ENCODE results near the gene LGALS7. TPM values are rescaled to one million over a fixed set of nuclear protein-coding genes. Genes with fewer than 3 reads are reported as not detected.
A peak's percentile ranks its signal among the peaks of the same experiment; 100 is the strongest.

Gene LGALS7
- total RNA-seq, 1 donor from 2014 or later, result not detected

- intact Hi-C loops (cut with micrococcal nuclease), result no loop called here
- H3K9me3 Mint-ChIP-seq, result no peaks in the 10 kb centered on the region
These were observed 29.7 kb downstream of the LGALS7 start for GRCh38 chr19:38743394-38744297.

GRCh38 chr19:38742906-38743305 lies 30.4 kb downstream of the LGALS7 start:
- H3K4me1 Mint-ChIP-seq, result peaks cover 11% of the 10 kb centered on the region
- H3K36me3 Mint-ChIP-seq (ENCODE audit: low read depth), result no peaks in the 10 kb centered on the region
- peaks cover 4% of the 10 kb centered on the region for H3K27me3 Mint-ChIP-seq
- no peak overlapping the region for H3K27ac Mint-ChIP-seq
- no peak for DNase-seq
- no peaks in the 10 kb centered on the region for H3K9me3 Mint-ChIP-seq
- intact Hi-C loops (cut with micrococcal nuclease), result no loop called here
- H3K4me3 Mint-ChIP-seq, result no peak overlapping the region

More at GRCh38 chr19:38743394-38744297, 29.7 kb downstream of the LGALS7 start:
- Mint-ChIP-seq H3K4me1 (peaks cover 8% of the 10 kb centered on the region), H3K4me3 (no peak overlapping the region), H3K27ac (no peak overlapping the region), H3K27me3 (peaks cover under 1% of the 10 kb centered on the region), H3K36me3 (ENCODE audit: low read depth) (no peaks in the 10 kb centered on the region)
- DNase-seq, result no peak

- H3K4me1 Mint-ChIP-seq, result peaks cover 14% of the 10 kb centered on the region
- no peak for DNase-seq
- no peak overlapping the region for H3K27ac Mint-ChIP-seq
- no peaks in the 10 kb centered on the region for H3K36me3 Mint-ChIP-seq (ENCODE audit: low read depth)
- intact Hi-C loops (cut with micrococcal nuclease), result no loop called here
- H3K4me3 Mint-ChIP-seq, result no peak overlapping the region
- peaks cover 7% of the 10 kb centered on the region for H3K27me3 Mint-ChIP-seq
- H3K9me3 Mint-ChIP-seq, result no peaks in the 10 kb centered on the region
These were observed 31.0 kb downstream of the LGALS7 start for GRCh38 chr19:38742296-38742695.

- no peaks in the 10 kb centered on the region for H3K9me3 Mint-ChIP-seq
- no peaks in the 10 kb centered on the region for H3K36me3 Mint-ChIP-seq (ENCODE audit: low read depth)
- peaks cover 15% of the 10 kb centered on the region for H3K4me1 Mint-ChIP-seq
- no peak overlapping the region for H3K4me3 Mint-ChIP-seq
- H3K27ac Mint-ChIP-seq, result no peak overlapping the region
- peaks cover 7% of the 10 kb centered on the region for H3K27me3 Mint-ChIP-seq
- DNase-seq, result no peak
- intact Hi-C loops (cut with micrococcal nuclease), result no loop called here
These were observed 31.6 kb downstream of the LGALS7 start for GRCh38 chr19:38741670-38742069.

- intact Hi-C loops (cut with micrococcal nuclease), result no loop called here
- no peak overlapping the region for H3K4me3 Mint-ChIP-seq
These were observed 32.4 kb downstream of the LGALS7 start for GRCh38 chr19:38740932-38741331.

GRCh38 chr19:38740257-38740592 lies 33.1 kb downstream of the LGALS7 start:
- Mint-ChIP-seq H3K4me3 (no peak overlapping the region), H3K36me3 (ENCODE audit: low read depth) (no peaks in the 10 kb centered on the region), H3K27me3 (peaks cover 9% of the 10 kb centered on the region), H3K9me3 (no peaks in the 10 kb centered on the region), H3K4me1 (peaks cover 19% of the 10 kb centered on the region), H3K27ac (no peak overlapping the region)
- intact Hi-C loops (cut with micrococcal nuclease), result no loop called here
- no peak for DNase-seq

More at GRCh38 chr19:38740932-38741331, 32.4 kb downstream of the LGALS7 start:
- Mint-ChIP-seq H3K27me3 (peaks cover 9% of the 10 kb centered on the region), H3K36me3 (ENCODE audit: low read depth) (no peaks in the 10 kb centered on the region), H3K9me3 (no peaks in the 10 kb centered on the region), H3K27ac (no peak overlapping the region), H3K4me1 (peaks cover 18% of the 10 kb centered on the region)
- no peak for DNase-seq

GRCh38 chr19:38739440-38740256 lies 33.7 kb downstream of the LGALS7 start:
- Mint-ChIP-seq H3K4me3 (no peak overlapping the region), H3K4me1 (peaks cover 23% of the 10 kb centered on the region), H3K36me3 (ENCODE audit: low read depth) (no peaks in the 10 kb centered on the region), H3K9me3 (no peaks in the 10 kb centered on the region), H3K27ac (no peak overlapping the region), H3K27me3 (peaks cover 9% of the 10 kb centered on the region)
- intact Hi-C loops (cut with micrococcal nuclease), result no loop called here
- DNase-seq, result no peak

- DNase-seq, result no peak
- intact Hi-C loops (cut with micrococcal nuclease), result no loop called here
- peaks cover 9% of the 10 kb centered on the region for H3K27me3 Mint-ChIP-seq
These were observed 35.2 kb downstream of the LGALS7 start for GRCh38 chr19:38737921-38738737.

GRCh38 chr19:38737281-38737865 lies 35.9 kb downstream of the LGALS7 start:
- intact Hi-C loops (cut with micrococcal nuclease), result no loop called here
- Mint-ChIP-seq H3K4me1 (peaks cover 41% of the 10 kb centered on the region), H3K27ac (peak overlapping the region; percentile 3), H3K36me3 (ENCODE audit: low read depth) (peaks cover 6% of the 10 kb centered on the region), H3K9me3 (no peaks in the 10 kb centered on the region), H3K27me3 (peaks cover 9% of the 10 kb centered on the region), H3K4me3 (peak overlapping the region; percentile 62)
- DNase-seq, result no peak

More at GRCh38 chr19:38737921-38738737, 35.2 kb downstream of the LGALS7 start:
- H3K4me1 Mint-ChIP-seq, result peaks cover 36% of the 10 kb centered on the region
- H3K27ac Mint-ChIP-seq, result peak overlapping the region; percentile 3
- H3K36me3 Mint-ChIP-seq (ENCODE audit: low read depth), result no peaks in the 10 kb centered on the region
- peak overlapping the region; percentile 62 for H3K4me3 Mint-ChIP-seq
- H3K9me3 Mint-ChIP-seq, result no peaks in the 10 kb centered on the region

- Mint-ChIP-seq H3K27ac (peak overlapping the region; percentile 73), H3K4me3 (peak overlapping the region; percentile 82), H3K27me3 (peaks cover 9% of the 10 kb centered on the region), H3K36me3 (ENCODE audit: low read depth) (peaks cover 6% of the 10 kb centered on the region), H3K9me3 (no peaks in the 10 kb centered on the region), H3K4me1 (peaks cover 41% of the 10 kb centered on the region)
- intact Hi-C loops (cut with micrococcal nuclease), result no loop called here
- peak; percentile 85 for DNase-seq
These were observed 36.7 kb downstream of the LGALS7 start for GRCh38 chr19:38736413-38737280.

GRCh38 chr19:38736036-38736412 lies 37.3 kb downstream of the LGALS7 start:
- H3K36me3 Mint-ChIP-seq (ENCODE audit: low read depth), result peaks cover 6% of the 10 kb centered on the region
- H3K27me3 Mint-ChIP-seq, result peaks cover 9% of the 10 kb centered on the region
- H3K4me3 Mint-ChIP-seq, result peak overlapping the region; percentile 77
- H3K27ac Mint-ChIP-seq, result peak overlapping the region; percentile 77
- H3K4me1 Mint-ChIP-seq, result peaks cover 41% of the 10 kb centered on the region
- intact Hi-C loops (cut with micrococcal nuclease), result no loop called here
- H3K9me3 Mint-ChIP-seq, result no peaks in the 10 kb centered on the region
- DNase-seq, result peak; percentile 87

GRCh38 chr19:38735257-38735686 lies 38.0 kb downstream of the LGALS7 start:
- Mint-ChIP-seq H3K9me3 (no peaks in the 10 kb centered on the region), H3K27me3 (peaks cover 9% of the 10 kb centered on the region), H3K4me1 (peaks cover 41% of the 10 kb centered on the region), H3K27ac (peak overlapping the region; percentile 81), H3K36me3 (ENCODE audit: low read depth) (peaks cover 10% of the 10 kb centered on the region), H3K4me3 (peak overlapping the region; percentile 73)
- peak; percentile 76 for DNase-seq
- intact Hi-C loops (cut with micrococcal nuclease), result loop anchor here (2.0 kb wide), 1 partner anchor 196 kb away; the partner anchor contains the start of genes MRPS12 and SARS2
